GM18951 (cell line): Measurements from ENCODE around the gene SELENOS.

Experiments used
- POLR2A ChIP-seq: IDR thresholded peaks from 4 replicates; pipeline ENCODE4 v1.6.1; 2011; ENCODE audit warnings: mild to moderate bottlenecking; ENCODE audit not compliant: insufficient read length, insufficient read depth; ENCODE audit errors: extremely low read depth
- in situ Hi-C: fragments of 300-500 bp; cut with MboI; formaldehyde crosslinking; loops from one replicate; pipeline ENCODE4 v1.12.0; 2022; ENCODE audit warnings: low sequenced_read_pairs, mixed read lengths, inconsistent platforms; ENCODE audit not compliant: unreplicated experiment

Gene SELENOS

GRCh38 chr15:101246824-101247745 is 30.2 kb downstream of the SELENOS start:
- in situ Hi-C loops = no loop called here
- no peak for TF ChIP-seq POLR2A

DNA sequence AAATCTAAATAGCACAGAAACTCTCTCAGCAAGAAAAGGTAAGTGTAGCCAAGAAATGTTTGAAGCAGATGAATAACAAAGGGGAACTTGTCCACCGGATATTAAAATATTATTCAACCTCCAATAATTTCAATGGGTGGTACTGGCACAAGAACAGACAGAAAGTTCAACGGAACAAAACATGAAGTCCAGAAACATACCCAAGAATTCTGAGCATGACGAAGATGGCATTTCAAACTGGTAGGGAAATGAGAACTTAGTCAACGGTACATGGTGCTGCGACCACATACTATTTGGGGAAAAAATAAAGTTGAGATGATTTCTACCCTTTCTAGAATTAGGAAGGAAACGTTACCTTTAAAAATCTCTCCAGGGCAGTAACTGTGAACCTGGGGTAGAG is 30.9 kb downstream of the SELENOS start:
- TF ChIP-seq POLR2A = no peak
- in situ Hi-C loops = no loop called here

- no peak for TF ChIP-seq POLR2A
- in situ Hi-C loops = no loop called here
These were observed 32.2 kb downstream of the SELENOS start for GRCh38 chr15:101244889-101245668.

DNA sequence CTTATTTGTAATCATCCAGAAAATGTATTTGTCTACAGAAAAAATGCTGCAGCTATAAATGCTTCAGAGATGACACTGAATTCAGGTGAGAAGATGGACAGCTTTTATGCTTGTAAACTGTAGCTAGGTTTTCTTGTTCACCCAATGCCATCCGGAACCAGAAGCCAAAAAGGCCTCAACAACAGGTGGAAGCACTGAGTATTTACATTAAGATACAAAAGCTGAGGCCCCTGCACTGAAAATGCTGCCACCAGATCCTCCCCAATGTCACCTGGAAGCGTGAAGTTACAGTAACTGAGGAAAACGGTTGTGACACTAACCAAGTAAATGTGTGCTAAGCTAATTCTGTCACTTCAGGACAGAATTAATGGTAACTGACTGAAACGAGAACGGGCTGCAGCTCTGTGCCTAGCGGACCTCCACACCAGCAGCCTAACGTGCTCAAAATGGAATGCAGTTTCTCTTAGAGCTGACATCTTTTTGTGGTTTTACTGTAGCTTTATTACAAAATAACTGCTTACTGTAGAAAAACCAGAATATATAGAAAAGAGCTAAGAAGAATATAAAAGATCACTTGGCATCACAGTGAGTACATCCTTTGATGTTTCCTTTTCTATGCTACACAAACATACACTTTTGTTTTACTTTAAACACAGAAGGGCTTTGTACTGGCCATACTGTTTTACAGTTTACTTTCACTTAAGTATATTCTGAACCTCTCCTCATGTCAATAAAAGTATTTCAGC is 33.1 kb downstream of the SELENOS start:
- no peak for TF ChIP-seq POLR2A
- in situ Hi-C loops = no loop called here

- in situ Hi-C loops = no loop called here
These were observed 33.9 kb downstream of the SELENOS start for GRCh38 chr15:101243420-101243819.

GRCh38 chr15:101242999-101243336 is 34.3 kb downstream of the SELENOS start:
- in situ Hi-C loops = no loop called here

More at GRCh38 chr15:101243420-101243819, 33.9 kb downstream of the SELENOS start:
- TF ChIP-seq POLR2A = no peak

DNA sequence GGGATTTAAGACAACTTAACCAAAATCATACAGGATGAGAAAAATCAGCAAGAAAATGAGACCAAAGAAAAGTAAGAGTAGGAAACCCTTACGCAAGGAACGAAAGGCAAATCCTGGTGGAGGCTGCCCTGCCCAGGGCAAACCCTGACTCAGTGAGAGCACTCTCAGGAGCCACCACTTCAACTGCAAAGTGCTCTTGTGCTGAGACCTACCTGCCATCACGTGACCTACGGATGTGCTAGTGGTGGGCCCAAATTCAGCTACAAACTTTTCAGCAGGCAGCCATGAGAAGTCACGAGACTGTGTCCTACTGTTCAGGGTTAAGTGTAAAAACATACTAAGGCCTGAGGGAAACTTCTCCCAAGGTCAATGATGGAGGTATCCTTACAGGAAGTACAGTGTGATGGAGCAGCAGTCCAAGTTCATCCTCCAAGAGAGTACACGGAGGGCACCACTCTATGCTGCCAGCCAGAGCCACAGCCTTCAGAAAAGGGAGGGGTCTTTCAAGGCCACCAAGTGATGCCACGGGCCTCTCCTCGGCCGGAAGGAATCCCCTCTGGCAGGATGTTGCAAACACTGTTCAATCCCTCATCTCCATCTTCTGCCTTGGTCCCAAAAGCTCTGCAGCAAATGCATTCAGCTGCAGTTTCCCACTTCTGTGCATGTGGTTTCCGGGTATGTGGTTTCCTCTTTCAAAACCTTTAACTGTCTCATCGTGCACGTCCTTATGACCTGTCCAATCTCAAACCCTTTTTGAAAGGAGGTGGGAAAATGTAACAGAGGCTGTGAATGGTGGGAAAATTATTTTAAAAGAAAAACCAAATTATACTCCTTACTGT is 34.9 kb downstream of the SELENOS start:
- in situ Hi-C loops = no loop called here
- TF ChIP-seq POLR2A = no peak

More at GRCh38 chr15:101242999-101243336, 34.3 kb downstream of the SELENOS start:
- no peak for TF ChIP-seq POLR2A

GRCh38 chr15:101240358-101240757 is 36.9 kb downstream of the SELENOS start:
- TF ChIP-seq POLR2A = no peak
- in situ Hi-C loops = no loop called here

- no peak for TF ChIP-seq POLR2A
These were observed 37.6 kb downstream of the SELENOS start for GRCh38 chr15:101239724-101240136.

DNA sequence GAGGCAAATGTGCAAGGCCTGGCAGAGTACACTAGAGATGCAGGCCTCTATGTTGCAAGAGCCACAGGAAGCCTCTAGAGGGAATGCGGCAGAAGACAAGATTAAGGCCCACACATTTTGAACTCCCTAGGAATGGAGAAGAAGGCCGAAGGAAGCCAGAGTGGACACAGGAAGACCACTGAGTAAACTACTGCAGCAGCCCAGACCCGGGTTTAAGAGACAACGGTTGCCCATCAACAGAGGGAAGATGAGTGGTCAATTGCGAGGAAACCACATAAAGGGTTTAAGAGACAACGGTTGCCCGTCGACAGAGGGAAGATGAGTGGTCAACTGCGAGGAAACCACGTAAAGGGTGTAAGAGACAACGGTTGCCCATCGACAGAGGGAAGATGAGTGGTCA is 40.0 kb downstream of the SELENOS start:
- TF ChIP-seq POLR2A = no peak
- in situ Hi-C loops = no loop called here

More at GRCh38 chr15:101239724-101240136, 37.6 kb downstream of the SELENOS start:
- in situ Hi-C loops = no loop called here

DNA sequence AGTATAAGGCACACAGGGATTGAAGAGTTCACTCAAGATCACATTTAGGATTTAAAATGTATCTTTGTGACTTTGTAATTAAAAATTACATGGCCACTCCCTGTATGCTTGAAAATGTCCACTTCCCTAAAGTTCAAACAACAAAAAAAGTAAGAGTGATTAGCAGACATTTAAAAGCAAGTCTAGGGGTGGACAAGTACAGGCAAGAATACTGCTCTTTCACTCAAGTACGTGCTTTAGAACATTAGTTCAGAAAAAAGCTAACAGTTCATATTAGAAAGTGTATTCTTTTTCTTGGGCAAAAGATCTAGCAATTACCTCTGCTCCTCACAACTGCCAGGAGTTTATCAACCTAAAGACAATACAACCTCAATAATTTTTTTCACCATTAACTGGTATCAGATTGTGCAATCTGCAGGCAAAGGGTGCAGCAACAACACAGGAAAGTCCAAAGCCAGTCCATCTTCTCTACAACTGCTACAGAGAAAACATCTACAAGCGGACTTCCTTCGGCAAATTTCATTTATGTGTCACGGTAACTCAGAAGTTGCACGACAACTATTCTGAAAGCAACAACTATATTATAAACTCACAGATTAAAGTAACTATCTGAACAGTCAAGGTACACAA is 43.5 kb downstream of the SELENOS start:
- in situ Hi-C loops = no loop called here
- no peak for TF ChIP-seq POLR2A

GRCh38 chr15:101232677-101233076 is 44.6 kb downstream of the SELENOS start:
- TF ChIP-seq POLR2A = no peak
- in situ Hi-C loops = no loop called here
